ENCODE results near the gene RBM47.

DNA sequence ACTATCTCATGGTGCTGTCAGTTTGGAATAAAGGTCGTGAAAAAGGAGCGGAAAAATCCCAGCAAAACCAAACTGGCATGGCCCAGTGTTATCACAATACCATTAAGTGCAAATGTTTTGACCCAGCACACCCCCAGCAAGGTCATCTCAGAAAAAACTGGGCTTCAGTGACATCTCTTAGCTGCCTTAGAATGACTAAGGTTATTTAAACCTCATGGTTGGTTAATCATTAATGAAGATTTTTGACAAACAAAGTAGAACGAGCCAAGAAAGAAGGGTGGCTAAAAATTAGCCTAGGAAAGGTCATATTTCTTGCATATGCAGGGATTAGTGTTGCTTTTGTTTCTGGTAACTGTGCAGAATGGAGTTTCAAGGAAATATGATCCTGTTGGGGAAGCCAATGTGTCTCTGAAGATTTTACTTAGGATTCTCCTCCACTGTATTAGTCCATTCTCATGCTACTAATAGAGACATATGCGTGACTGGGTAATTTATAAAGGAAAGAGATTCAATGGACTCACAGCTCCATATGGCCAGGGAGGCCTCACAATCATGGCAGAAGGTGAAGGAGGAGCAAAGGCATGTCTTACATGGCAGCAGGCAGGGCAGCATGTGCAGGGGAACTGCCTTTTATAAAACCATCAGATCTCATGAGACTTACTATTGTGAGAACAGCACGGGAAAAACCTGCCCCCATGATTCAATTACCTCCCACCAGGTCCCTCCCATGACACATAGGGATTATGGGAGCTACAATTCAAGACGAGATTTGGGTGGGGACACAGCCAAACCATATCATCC is 211.0 kb downstream of the RBM47 start:
- no peak for TF ChIP-seq EZH2 (IDR thresholded peaks at IDR 0.05; ENCODE audit: borderline replicate concordance, low read depth, low read length, poor library complexity, severe bottlenecking)
- TF ChIP-seq CTCF (conservative IDR thresholded peaks at IDR 0.05; ENCODE audit: low read depth, low read length), result no peak
